K562 (cell line): ENCODE data around the gene STRADB. TPM values are rescaled to one million over a fixed set of nuclear protein-coding genes. Genes with fewer than 3 reads are reported as not detected.
A peak's percentile ranks its signal among the peaks of the same experiment; 100 is the strongest.

Experiments used
- CAMTA2 ChIP-seq: fragments of 250-450 bp; sonication (Bioruptor Pico); conservative IDR thresholded peaks from 2 replicates; pipeline ENCODE4 v1.5.1; 2022
- ETV6 ChIP-seq, 3 experiments: fragments of 150-350 bp in 1 of 3; sonication (generic) in 1 of 3; formaldehyde crosslinking in 1 of 3; IDR thresholded peaks; 2 replicates each; pipeline versions ENCODE4 v1.6.1 to v1.8.0; 2014 to 2022; ENCODE audit warnings: borderline replicate concordance in 2 of 3, low read depth in 2 of 3, antibody characterized with exemption in 1 of 3, low read length in 1 of 3, mild to moderate bottlenecking in 1 of 3, missing genetic modification reagents in 1 of 3
- HDAC8 ChIP-seq: fragments of 450-650 bp; IDR thresholded peaks from 2 replicates; pipeline ENCODE4 v1.6.1; 2016; ENCODE audit warnings: mild to moderate bottlenecking, missing genetic modification characterization, moderate library complexity, missing compliant biosample characterization
- HNRNPL ChIP-seq: fragments of 200-400 bp; formaldehyde crosslinking; IDR thresholded peaks from 2 replicates; pipeline ENCODE4 v1.6.1; 2017; ENCODE audit warnings: low read depth, mild to moderate bottlenecking, low read length
- JUND ChIP-seq, 2 experiments: IDR thresholded peaks; 2 replicates in 1 of 2; 3 replicates in 1 of 2; pipeline ENCODE4 v1.6.1; 2011; ENCODE audit warnings: borderline replicate concordance in 2 of 2, low read depth in 2 of 2, low read length in 2 of 2, improper control_type of control experiment in 1 of 2, missing biosample characterization in 1 of 2, missing genetic modification characterization in 1 of 2, missing genetic modification reagents in 1 of 2
- MBD2 ChIP-seq: sonication (generic); IDR thresholded peaks from 2 replicates; pipeline ENCODE4 v1.6.1; 2016; ENCODE audit warnings: low read depth, borderline replicate concordance
- MNT ChIP-seq, 2 experiments: fragments of 450-650 bp; conservative IDR thresholded peaks; 2 replicates each; pipeline ENCODE4 v1.6.1; 2017; ENCODE audit warnings: mild to moderate bottlenecking in 2 of 2, moderate library complexity in 2 of 2
- polyA plus RNA-seq, 8 experiments: library from polyadenylated mRNA; depleted of rRNA in 4 of 8; stranded (reverse) in 5 of 8; unstranded in 3 of 8; fragments of >200 nt; fragmentation: Nextera tagmentation in 2 of 8; fragmentation: Illumina TruSeq in 1 of 8; extraction: Ambion mirVana in 2 of 8; extraction: Trizol in 1 of 8; gene quantifications; 2 replicates each; pipeline versions ENCODE4 v1.2.1 to v1.2.3, GENCODE V29; 2011 to 2014; ENCODE audit warnings: inconsistent platforms in 1 of 8, missing spikeins in 1 of 8
- total RNA-seq, 7 experiments: library from RNA; depleted of rRNA in 6 of 7; stranded (reverse); fragments of >200 nt in 6 of 7; fragmentation: Illumina TruSeq in 2 of 7; extraction: Trizol in 2 of 7; gene quantifications; 2 replicates each; pipeline versions ENCODE4 v1.2.1 to v1.2.3, GENCODE V29; 2011 to 2021; ENCODE audit warnings: low replicate concordance in 1 of 7
- TF ChIP-seq, protein P1 (sequence below): IDR thresholded peaks from 3 replicates; pipeline ENCODE4 v1.6.1; 2011; ENCODE audit warnings: borderline replicate concordance, mild to moderate bottlenecking, moderate library complexity; ENCODE audit not compliant: insufficient read length; ENCODE audit errors: extremely low read depth

Gene STRADB
- total and polyA plus RNA-seq, 9 of the 15 experiments (the other 6 are each of a cell fraction or from before 2014, with no cell fraction given), result 6.9 to 30.6 (median 15.7) TPM

GRCh38 chr2:201452058-201452921 is 750 bp downstream of the STRADB start (continued):
- TF ChIP-seq, protein P1, sequence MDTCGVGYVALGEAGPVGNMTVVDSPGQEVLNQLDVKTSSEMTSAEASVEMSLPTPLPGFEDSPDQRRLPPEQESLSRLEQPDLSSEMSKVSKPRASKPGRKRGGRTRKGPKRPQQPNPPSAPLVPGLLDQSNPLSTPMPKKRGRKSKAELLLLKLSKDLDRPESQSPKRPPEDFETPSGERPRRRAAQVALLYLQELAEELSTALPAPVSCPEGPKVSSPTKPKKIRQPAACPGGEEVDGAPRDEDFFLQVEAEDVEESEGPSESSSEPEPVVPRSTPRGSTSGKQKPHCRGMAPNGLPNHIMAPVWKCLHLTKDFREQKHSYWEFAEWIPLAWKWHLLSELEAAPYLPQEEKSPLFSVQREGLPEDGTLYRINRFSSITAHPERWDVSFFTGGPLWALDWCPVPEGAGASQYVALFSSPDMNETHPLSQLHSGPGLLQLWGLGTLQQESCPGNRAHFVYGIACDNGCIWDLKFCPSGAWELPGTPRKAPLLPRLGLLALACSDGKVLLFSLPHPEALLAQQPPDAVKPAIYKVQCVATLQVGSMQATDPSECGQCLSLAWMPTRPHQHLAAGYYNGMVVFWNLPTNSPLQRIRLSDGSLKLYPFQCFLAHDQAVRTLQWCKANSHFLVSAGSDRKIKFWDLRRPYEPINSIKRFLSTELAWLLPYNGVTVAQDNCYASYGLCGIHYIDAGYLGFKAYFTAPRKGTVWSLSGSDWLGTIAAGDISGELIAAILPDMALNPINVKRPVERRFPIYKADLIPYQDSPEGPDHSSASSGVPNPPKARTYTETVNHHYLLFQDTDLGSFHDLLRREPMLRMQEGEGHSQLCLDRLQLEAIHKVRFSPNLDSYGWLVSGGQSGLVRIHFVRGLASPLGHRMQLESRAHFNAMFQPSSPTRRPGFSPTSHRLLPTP, result peak; percentile 13
- TF ChIP-seq HNRNPL (0 out of 2 replicates have a peak, but pooled peaks have one; percentile 51), ETV6 (IDR thresholded peaks at IDR 0.05; ENCODE audit: borderline replicate concordance in 1 of 2, low read depth in 2 of 2, low read length in 1 of 2) (no peak), ETV6 (CRISPR knock-in tag; IDR thresholded peaks at IDR 0.05; ENCODE audit: borderline replicate concordance) (no peak), MNT (conservative IDR thresholded peaks at IDR 0.05) (0 out of 4 replicates have a peak, but pooled peaks of 1 of the 2 experiments have one; percentile 23), JUND (IDR thresholded peaks at IDR 0.05; ENCODE audit: borderline replicate concordance, low read depth, low read length) (no peak), JUND (tag; IDR thresholded peaks at IDR 0.05; ENCODE audit: borderline replicate concordance, low read depth, low read length) (peak; percentile 42; the same call in 1 of the 3 replicates), HDAC8 (tag) (no peak), MBD2 (no peak), CAMTA2 (CRISPR knock-in tag) (no peak)
